GM12873 (cell line): ENCODE data around the gene KRTAP21-2.

Source experiments
- TF ChIP-seq, protein P1 (sequence below): IDR thresholded peaks from 2 replicates; pipeline ENCODE4 v1.5.1; 2012; ENCODE audit warnings: low read depth, mild to moderate bottlenecking, moderate library complexity, low read length, control low read depth; ENCODE audit not compliant: insufficient read depth; ENCODE audit errors: missing control alignments

Gene KRTAP21-2

DNA sequence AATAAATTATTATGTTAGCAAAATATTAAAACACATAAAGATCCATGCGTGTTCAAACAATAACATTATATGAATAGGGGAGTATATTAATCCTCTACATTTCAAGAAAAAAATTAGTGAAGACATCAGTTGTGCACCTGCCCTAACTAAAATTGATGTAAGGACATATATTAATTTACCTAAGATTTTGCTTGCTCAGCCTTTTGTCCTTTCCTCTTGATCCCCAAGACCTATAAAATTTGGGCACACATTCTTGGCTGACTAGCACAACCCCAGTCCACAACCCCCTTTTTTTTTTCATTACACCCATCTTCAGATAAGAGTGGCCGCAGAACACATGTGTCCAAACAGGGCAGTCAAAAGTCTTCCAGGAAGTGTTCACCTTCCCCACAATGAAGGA is 6.6 kb downstream of the KRTAP21-2 start:
- TF ChIP-seq, protein P1, sequence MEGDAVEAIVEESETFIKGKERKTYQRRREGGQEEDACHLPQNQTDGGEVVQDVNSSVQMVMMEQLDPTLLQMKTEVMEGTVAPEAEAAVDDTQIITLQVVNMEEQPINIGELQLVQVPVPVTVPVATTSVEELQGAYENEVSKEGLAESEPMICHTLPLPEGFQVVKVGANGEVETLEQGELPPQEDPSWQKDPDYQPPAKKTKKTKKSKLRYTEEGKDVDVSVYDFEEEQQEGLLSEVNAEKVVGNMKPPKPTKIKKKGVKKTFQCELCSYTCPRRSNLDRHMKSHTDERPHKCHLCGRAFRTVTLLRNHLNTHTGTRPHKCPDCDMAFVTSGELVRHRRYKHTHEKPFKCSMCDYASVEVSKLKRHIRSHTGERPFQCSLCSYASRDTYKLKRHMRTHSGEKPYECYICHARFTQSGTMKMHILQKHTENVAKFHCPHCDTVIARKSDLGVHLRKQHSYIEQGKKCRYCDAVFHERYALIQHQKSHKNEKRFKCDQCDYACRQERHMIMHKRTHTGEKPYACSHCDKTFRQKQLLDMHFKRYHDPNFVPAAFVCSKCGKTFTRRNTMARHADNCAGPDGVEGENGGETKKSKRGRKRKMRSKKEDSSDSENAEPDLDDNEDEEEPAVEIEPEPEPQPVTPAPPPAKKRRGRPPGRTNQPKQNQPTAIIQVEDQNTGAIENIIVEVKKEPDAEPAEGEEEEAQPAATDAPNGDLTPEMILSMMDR: no peak

DNA sequence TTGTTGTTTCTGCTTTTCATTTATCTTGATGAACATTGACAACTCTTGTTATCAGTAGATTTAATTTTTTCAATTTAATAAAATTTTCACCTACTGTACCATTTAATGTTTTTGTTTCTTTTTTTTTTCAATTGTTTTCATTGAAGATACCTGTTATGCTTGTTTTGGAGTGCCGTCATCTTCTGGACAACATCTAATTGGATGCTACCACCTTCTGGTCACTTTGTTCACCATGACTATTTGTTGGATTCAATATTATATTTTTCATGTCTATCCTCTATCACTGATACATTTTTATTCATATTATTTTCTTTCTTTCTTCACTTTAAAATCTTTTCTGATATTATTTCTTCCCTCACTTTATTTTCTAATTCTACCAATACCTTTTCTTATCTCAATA is 14.0 kb downstream of the KRTAP21-2 start:
- TF ChIP-seq, protein P1: no peak

DNA sequence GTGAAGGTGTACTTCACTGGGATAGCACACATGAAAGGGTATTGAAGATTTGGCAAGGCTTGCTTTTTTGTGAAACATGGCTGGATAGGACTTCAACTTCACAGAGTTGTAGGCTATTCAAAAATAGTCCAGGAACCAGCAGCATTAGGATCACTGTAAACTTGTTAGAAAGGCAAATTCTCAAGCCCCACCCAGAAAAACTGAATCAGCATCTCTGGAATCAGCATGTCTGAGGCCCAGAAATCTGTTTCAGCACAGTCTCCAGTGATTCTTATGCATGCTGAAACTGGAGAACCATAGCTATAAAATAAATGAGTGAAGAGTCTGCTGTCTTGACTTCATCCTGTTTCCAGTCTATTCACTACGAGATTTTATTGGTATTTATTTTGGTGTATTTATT is 20.3 kb downstream of the KRTAP21-2 start:
- TF ChIP-seq, protein P1: no peak

DNA sequence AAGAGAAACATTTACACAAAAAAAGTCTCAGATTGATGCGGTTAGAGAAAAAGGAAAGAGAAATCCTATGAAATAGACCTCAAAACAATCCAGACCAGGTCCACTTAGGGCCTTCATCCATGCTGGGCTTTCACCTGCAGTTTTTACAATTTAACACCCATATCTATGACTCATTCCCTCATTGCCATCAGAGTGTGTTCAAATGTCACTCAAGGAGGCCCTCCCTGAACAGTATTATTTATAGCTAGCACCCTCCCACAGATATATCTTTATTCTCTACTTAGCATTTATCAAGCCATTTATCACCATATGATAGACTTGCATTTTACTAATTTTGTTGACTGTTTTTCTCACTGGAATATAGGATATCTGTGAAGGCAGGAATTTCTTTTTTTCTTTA is 27.7 kb downstream of the KRTAP21-2 start:
- TF ChIP-seq, protein P1: no peak

DNA sequence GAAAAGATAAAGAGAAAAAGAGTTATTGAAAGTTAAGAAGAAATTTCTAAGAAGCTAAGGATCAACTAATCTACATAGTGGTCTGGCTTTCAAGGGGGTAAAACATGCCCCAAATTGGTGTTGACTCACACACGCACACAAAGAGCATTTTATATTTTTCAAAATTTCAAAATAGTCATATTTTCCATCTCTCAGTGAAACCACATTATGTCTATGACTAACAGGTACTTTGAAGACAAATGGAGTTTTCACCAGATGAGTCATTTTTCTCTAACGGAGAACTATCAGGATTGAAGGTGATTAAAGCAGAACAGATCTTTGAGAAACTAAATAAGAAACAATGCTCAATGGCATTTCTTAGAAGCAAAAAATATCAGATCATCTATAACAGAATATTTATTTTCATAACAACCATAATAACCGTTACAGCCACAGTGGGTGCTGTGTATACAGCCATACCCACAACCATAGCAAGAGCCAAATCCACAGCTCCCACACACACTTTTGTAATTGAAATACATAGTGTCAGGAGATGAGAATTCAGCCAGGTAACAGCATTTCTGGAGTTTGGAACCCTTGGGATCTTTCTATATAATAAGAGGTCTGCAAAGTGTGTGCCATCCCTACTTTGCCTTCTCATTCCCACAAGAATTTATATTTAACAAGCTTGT is 28.7 kb downstream of the KRTAP21-2 start, which contains the start of gene KRTAP21-3:
Gene KRTAP21-3 (minus strand): TSS at position 539 of the 671 bp plus-strand sequence. CDS start 18 bp downstream, at position 521.
- TF ChIP-seq, protein P1: no peak

DNA sequence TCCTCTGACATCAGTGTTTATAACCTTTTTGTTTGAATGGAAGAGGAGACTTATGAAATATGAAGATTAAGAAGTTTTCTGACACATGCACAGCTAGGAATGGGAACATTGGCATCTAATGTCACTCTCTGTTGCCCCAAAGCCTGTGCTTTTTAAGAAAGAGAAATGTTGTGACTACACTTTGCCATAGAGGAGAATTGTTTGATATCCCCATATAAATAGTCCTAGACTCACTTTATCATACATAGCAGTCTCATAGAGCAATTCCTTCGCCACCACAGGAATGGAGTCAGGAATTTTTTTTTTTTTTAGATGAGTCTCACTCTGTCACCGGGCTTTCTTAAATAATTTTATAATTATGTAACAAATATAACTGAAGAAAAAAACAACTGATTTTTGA is 30.0 kb downstream of the KRTAP21-2 start:
- TF ChIP-seq, protein P1: no peak

DNA sequence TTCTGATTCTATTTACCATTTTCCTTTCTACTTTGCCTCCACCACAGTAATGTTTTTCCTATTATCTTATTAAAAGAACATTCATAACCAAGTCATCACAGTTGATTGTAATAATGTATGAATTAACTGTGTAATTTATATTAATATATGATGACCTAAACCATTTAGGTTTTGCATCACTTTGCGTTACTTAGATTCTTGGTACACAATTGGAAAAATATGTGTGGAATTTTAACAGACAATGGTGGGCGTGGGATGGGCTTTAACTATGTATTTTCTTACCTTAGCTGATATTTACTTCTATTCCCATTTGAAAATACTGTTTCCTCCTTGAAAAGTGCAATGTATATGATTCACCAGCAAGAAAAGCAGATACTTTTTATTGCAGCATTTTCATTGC is 32.1 kb downstream of the KRTAP21-2 start:
- TF ChIP-seq, protein P1: no peak
